ENCODE results near the gene LIPK.

LIPK gene

DNA sequence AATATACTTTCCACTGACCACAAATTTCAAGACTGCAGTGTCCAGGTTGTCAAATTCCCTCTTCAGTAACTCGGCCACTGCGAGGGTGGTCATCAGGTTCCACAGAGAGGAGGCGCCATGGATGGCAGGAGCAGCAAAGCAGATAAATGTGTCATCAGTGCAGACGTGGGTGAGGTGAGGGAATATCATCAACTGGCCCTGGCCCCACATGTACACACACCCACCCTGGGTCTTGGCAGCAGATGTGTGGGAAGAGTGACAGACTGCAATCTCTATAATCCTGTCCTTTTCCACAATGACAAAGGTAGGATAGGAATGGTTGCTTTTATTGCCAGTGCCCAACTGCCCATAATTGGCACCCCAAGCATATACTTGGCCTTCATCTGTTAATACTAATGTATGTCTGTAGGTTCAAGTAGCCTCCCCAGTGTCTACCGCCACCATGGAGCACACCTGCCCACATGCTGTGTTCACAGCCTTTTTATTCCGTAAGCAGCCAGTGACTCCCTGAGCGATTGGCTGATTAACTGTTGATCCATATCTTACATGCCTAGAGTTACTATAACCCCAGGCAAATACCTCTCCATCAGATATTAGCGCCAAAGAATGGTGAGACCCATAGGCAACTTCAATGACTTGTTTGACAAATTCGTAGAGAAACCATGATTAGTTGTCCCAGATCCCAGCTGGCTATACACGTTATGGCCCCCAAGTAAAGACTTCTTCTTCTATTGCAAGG, 80.2 kb downstream of the LIPK start:
- DNase-seq (ENCODE audit: low spot score): no peak

DNA sequence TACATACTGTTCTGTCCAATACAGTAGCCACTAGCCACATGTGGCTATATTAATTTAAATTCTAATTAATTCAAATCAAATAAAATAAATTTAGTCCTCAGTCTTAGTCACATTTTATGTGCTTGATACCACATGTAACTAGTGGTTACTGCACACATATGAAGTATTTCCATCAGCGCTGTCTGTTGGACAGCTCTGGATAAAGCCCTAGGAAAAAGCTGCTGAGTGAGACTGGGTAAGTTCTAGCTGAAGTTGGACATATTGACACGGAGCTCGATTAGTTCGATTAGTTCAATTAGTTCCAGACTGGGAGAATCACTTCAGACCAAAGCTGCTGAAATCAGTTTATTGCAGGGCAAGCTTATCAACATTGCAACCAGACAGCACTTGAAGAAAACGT, 81.4 kb downstream of the LIPK start:
- no peak for DNase-seq (ENCODE audit: low spot score)

DNA sequence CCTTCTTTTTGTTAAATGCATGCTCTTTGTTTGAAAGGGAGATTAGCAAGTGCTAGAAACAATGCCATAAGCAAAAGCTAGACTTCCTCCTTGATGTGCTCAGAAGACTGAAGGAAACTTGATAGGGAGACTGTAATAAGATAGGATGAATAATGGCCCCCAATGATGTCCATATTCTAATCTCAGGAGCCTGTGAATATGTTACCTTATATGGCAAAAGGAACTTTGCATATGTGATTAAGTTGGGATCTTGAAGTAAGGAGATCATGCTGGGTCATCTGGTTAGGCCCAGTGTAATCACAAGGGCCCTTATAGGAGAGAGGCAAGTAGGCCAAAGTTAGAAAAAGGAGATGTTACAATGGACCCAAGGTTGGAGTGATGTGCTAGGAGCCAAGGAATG, 82.9 kb downstream of the LIPK start:
- no peak for DNase-seq (ENCODE audit: low spot score)

DNA sequence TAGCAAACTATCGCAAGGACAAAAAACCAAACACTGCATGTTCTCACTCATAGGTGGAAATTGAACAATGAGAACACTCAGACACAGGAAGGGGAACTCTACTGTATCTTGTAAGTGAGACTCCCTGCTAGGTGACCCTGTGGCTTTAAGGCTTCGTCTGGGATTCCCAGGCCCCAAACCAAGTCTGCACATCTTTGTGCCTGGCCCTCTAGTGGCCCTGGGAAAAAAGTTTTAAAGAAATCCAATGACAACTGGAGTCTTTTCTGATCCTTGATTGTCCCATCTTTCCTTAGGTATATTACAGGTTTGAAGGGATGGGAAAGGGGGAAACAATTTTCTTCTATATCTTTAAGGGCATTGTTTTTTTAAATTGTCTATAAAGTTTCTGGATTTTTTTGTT, 85.9 kb downstream of the LIPK start:
- DNase-seq (ENCODE audit: low spot score): peak; percentile 23

DNA sequence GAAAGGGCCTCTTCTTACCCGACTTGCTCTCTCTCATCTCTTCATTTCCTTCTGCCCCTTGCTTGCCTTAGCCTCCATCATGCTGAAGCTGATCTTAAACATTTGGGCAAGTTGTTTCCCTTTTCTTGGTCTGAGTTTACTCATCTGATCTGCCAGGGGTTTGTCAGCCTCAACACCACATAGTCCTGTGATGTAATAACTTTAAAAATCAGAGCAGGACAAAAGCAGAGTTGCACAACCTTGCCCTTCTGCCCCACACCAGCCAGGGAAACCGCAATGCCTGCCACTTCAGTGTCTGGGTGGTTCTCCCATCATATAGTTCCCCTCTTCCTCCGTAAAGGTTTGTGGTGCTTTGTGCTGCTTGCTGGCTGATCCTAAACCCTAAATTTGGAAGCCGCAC, 86.6 kb downstream of the LIPK start:
- no peak for DNase-seq (ENCODE audit: low spot score)

DNA sequence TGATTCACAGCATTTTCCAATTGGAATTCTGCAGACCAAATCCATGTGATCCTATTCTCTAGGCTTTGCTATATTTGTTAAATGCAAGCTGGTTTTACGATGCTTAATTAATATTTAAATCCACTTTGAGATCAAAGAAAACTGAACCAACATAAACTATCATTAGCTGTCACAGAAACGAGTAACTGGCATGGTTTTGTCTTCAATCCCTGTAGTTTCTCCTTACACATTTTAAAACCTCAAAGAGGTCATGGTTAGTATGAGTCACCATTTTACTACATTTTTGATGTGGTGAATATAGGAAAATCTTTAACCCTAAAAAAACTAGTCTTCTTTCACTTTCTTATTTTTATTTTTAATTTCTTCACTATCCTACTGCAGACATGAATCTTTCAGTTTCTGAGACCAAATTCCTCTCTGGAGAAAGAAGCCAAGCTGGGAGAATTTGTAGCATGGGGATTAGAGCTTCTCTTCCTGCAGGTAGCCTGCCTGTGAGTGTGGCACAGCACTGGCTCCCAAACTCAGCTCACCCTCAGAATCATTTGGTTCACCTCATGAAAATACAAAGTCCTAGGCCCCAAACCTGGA, 87.8 kb downstream of the LIPK start:
- DNase-seq (ENCODE audit: low spot score): no peak

DNA sequence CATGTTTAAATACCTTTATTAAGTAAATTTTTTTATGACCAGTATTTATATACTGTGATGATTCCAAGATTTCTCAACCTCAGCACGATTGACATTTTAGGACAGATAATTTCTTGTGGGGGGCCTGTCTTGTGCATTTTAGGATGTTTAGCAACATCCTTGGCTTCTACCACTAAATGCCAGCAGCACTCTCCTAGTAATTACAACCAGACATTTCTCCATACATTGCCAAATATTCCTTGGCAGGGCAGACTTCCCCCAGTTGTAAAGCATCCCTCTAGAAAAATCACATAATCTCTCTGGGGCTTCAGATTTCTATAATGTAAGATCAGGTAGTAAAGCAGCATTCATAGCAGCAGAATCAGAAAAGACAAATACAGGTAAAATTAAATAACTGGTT, 88.7 kb downstream of the LIPK start:
- DNase-seq (ENCODE audit: low spot score): no peak

DNA sequence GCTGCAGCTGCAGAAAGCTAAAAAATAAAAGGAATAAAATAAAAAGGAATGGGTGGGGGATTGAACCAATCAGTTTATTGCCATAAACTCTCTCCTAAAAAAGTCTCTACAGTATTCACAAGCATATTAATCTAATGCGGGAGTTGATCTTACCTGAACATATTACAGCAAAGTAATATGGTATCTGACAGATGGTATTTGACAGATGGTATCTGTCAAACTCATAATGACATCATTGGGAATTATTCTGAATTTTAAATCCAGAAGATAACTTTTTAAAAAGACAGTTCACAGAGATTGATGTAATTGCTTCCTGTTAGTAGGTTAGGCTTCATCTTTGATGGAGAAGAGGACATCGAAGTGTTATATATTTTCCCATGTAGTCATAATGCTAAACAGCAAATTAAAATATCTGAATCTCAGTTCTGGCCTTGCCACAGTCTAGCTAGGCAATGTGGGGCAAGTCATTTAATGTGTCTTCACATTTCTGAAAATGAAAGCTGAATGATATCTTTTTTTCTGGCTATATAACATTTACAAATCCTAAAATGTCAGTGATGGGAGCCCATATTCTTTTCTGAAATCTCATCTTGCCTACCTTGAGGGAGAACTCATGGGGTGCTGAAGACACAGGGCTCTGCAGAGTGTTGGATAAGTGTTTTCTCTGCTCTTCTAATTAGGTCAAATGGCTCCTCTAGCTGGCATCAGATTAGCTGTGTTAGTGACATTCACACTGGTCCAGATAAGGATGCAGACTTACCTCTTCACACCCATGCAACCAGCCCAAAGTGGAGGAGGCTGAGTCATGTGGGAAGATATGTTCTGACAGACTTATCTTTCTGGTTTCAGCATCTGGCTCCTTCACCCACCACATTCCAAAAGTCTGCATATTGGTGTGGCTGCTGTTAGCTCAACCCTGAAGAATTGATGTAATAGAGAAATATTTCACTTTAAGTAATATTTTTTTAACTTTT, 94.4 kb downstream of the LIPK start:
- DNase-seq (ENCODE audit: low spot score): no peak
